K562 (cell line): ENCODE data around the gene MED31. TPM values are rescaled to one million over a fixed set of nuclear protein-coding genes. Genes with fewer than 3 reads are reported as not detected.
A peak's percentile ranks its signal among the peaks of the same experiment; 100 is the strongest.
"Not testable (repeated sequence)": the region's sequence is repeated elsewhere in the genome, so short reads cannot be mapped to it uniquely, and the experiment has no call there.

ENCODE experiments used
- ATAC-seq: fragments of 200-7000 bp; cut with Tn5 transposase; 3 replicates; pipeline ENCODE4 v1.9.1; 2020; ENCODE audit warnings: moderate library complexity
- BruUV-seq: library from RNA; stranded (reverse); fragments of 400-500 nt; replicated peaks from 2 replicates; lab custom pipeline; 2021; lab: Mats Ljungman, UMichigan
- CTCF ChIA-PET: fragments of 300-600 bp; formaldehyde crosslinking; extraction: SDS; loops from one replicate; lab custom pipeline; 2021; ENCODE audit warnings: low intra/inter-chr PET ratio; lab: Yijun Ruan, JAX
- POLR2A ChIA-PET: fragments of 300-600, 350-650 bp; sonication (Branson Sonifier 250); formaldehyde crosslinking; extraction: SDS; loops from one replicate; lab custom pipeline; 2021; ENCODE audit warnings: antibody characterized with exemption, inconsistent platforms; lab: Yijun Ruan, JAX
- DNase-seq, 4 experiments: peaks; one replicate each; pipeline versions ENCODE4 v3.0.0 to v3.0.0-alpha.2; 2011 to 2018; ENCODE audit warnings: low spot score in 3 of 4, mixed read lengths in 3 of 4; ENCODE audit errors: extremely low read depth in 1 of 4
- FAIRE-seq: peaks from 2 replicates; lab custom pipeline; 2011; peaks lifted over from hg19 to GRCh38; lab: Jason Lieb, UNC
- H2AFZ ChIP-seq: 2 replicates; pipeline ENCODE4 v1.6.0; 2011; ENCODE audit warnings: low read depth, low read length, control low read depth, inconsistent platforms
- H3K27ac ChIP-seq: fragments of 200-600 bp; 3 replicates; pipeline ENCODE4 v1.8.0; 2011; ENCODE audit warnings: low read depth, mild to moderate bottlenecking, control low read depth, inconsistent platforms, low read length, moderate library complexity, mixed read lengths; ENCODE audit errors: extremely low read depth
- H3K27me3 ChIP-seq, 2 experiments: fragments of 300-600 bp in 1 of 2; 2 replicates in 1 of 2; 3 replicates in 1 of 2; pipeline versions ENCODE4 v1.6.0 to v1.8.0; 2011; ENCODE audit warnings: inconsistent platforms in 2 of 2, low read length in 2 of 2, mild to moderate bottlenecking in 1 of 2, mixed read lengths in 1 of 2, moderate library complexity in 1 of 2; ENCODE audit not compliant: control insufficient read depth in 2 of 2, insufficient read depth in 2 of 2
- H3K36me3 ChIP-seq: fragments of 300-600 bp; 3 replicates; pipeline ENCODE4 v1.8.0; 2011; ENCODE audit warnings: mild to moderate bottlenecking, low read length, inconsistent platforms; ENCODE audit not compliant: control insufficient read depth, insufficient read depth
- H3K4me1 ChIP-seq, 2 experiments: fragments of 200-600 bp in 1 of 2; replicated peaks in 1 of 2; 2 replicates in 1 of 2; 3 replicates in 1 of 2; pipeline versions ENCODE4 v1.5.1 to v1.8.0; 2011; ENCODE audit warnings: inconsistent platforms in 2 of 2, low read length in 2 of 2, mild to moderate bottlenecking in 1 of 2, mixed read lengths in 1 of 2, moderate library complexity in 1 of 2; ENCODE audit not compliant: control insufficient read depth in 2 of 2, insufficient read depth in 2 of 2
- H3K4me2 ChIP-seq: 2 replicates; pipeline ENCODE4 v1.6.1; 2011; ENCODE audit warnings: low read length, control low read depth, inconsistent platforms, mixed read lengths; ENCODE audit not compliant: insufficient read depth
- H3K4me3 ChIP-seq: fragments of 200-600 bp; sonication (generic), shearing (Covaris generic); 2 replicates; pipeline ENCODE4 v1.5.1; 2016; ENCODE audit warnings: control low read depth, inconsistent platforms
- H3K79me2 ChIP-seq: fragments of 200-600 bp; 3 replicates; pipeline ENCODE4 v1.8.0; 2011; ENCODE audit warnings: low read length, inconsistent platforms; ENCODE audit not compliant: control insufficient read depth, insufficient read depth
- H3K9ac ChIP-seq, 2 experiments: 2 replicates each; pipeline versions ENCODE4 v1.6.0 to v1.6.1; 2011; ENCODE audit warnings: low read depth in 2 of 2, low read length in 2 of 2, control low read depth in 1 of 2, inconsistent platforms in 1 of 2, mild to moderate bottlenecking in 1 of 2, mixed read lengths in 1 of 2; ENCODE audit not compliant: insufficient read depth in 1 of 2
- H3K9me1 ChIP-seq: one replicate; pipeline ENCODE4 v1.6.0; 2011; ENCODE audit warnings: inconsistent platforms, mild to moderate bottlenecking, low read length, moderate library complexity; ENCODE audit not compliant: control insufficient read depth, insufficient read depth
- H3K9me3 ChIP-seq: replicated peaks from 2 replicates; pipeline ENCODE4 v1.5.1; 2011; ENCODE audit warnings: low read depth, low read length, inconsistent platforms; ENCODE audit not compliant: control insufficient read depth, insufficient read depth
- H4K20me1 ChIP-seq: replicated peaks from 2 replicates; pipeline ENCODE4 v1.6.1; 2011; ENCODE audit warnings: low read length, inconsistent platforms, mixed read lengths; ENCODE audit not compliant: control insufficient read depth, insufficient read depth
- CBFA2T3 ChIP-seq: fragments of 450-650 bp; IDR thresholded peaks from 2 replicates; pipeline ENCODE4 v1.6.1; 2017
- CREM ChIP-seq: IDR thresholded peaks from 2 replicates; pipeline ENCODE4 v1.6.1; 2014; ENCODE audit warnings: antibody characterized with exemption, low read depth
- CTCF ChIP-seq, 3 experiments: IDR thresholded peaks in 2 of 3; conservative IDR thresholded peaks in 1 of 3; 2 replicates each; pipeline ENCODE4 v1.5.1; 2011 to 2012; ENCODE audit warnings: low read length in 3 of 3, mild to moderate bottlenecking in 3 of 3, control low read depth in 2 of 3, improper control_type of control experiment in 1 of 3, inconsistent platforms in 1 of 3, low read depth in 1 of 3, mixed read lengths in 1 of 3, moderate library complexity in 1 of 3; ENCODE audit not compliant: insufficient read depth in 2 of 3
- DEAF1 ChIP-seq: fragments of 450-650 bp; formaldehyde crosslinking; IDR thresholded peaks from 2 replicates; pipeline ENCODE4 v1.4.0; 2020; ENCODE audit warnings: mild to moderate bottlenecking, moderate library complexity
- HNRNPK ChIP-seq: fragments of 200-400 bp; formaldehyde crosslinking; IDR thresholded peaks from one replicate; pipeline ENCODE4 v1.6.1; 2018; ENCODE audit warnings: mild to moderate bottlenecking, low read depth, low read length; ENCODE audit not compliant: poor library complexity, severe bottlenecking
- STAG1 ChIP-seq: sonication (generic); formaldehyde crosslinking; IDR thresholded peaks from 2 replicates; pipeline ENCODE4 v1.5.0; 2020; ENCODE audit warnings: missing genetic modification reagents, borderline replicate concordance
- WGBS: fragments of 100-300 bp; shearing (Covaris generic); methylation state at CpG from one replicate; pipeline ENCODE4 v1.1.6; 2016; ENCODE audit warnings: low coverage, mixed read lengths; ENCODE audit not compliant: insufficient coverage; ENCODE audit errors: missing lambda C conversion rate; 5-methylcytosine and 5-hydroxymethylcytosine counted together
- in situ Hi-C: fragments of 300-500 bp; cut with MboI; formaldehyde crosslinking; loops from 4 replicates; pipeline ENCODE4 v1.15.0; 2018; ENCODE audit warnings: inconsistent platforms, mixed read lengths
- intact Hi-C: fragments of 100-400 bp; cut with micrococcal nuclease; formaldehyde crosslinking; loops from 2 replicates; pipeline ENCODE4 v1.14.2; 2022
- polyA plus RNA-seq, 8 experiments: library from polyadenylated mRNA; depleted of rRNA in 4 of 8; stranded (reverse) in 5 of 8; unstranded in 3 of 8; fragments of >200 nt; fragmentation: Nextera tagmentation in 2 of 8; fragmentation: Illumina TruSeq in 1 of 8; extraction: Ambion mirVana in 2 of 8; extraction: Trizol in 1 of 8; gene quantifications; 2 replicates each; pipeline versions ENCODE4 v1.2.1 to v1.2.3, GENCODE V29; 2011 to 2014; ENCODE audit warnings: inconsistent platforms in 1 of 8, missing spikeins in 1 of 8
- total RNA-seq, 7 experiments: library from RNA; depleted of rRNA in 6 of 7; stranded (reverse); fragments of >200 nt in 6 of 7; fragmentation: Illumina TruSeq in 2 of 7; extraction: Trizol in 2 of 7; gene quantifications; 2 replicates each; pipeline versions ENCODE4 v1.2.1 to v1.2.3, GENCODE V29; 2011 to 2021; ENCODE audit warnings: low replicate concordance in 1 of 7
- TF ChIP-seq, protein P1 (sequence below): fragments of 450-650 bp; IDR thresholded peaks from 2 replicates; pipeline ENCODE4 v1.6.1; 2017; ENCODE audit warnings: antibody characterized with exemption, mild to moderate bottlenecking

The MED31 gene
- total and polyA plus RNA-seq, 9 of the 15 experiments (the other 6 are each of a cell fraction or from before 2014, with no cell fraction given), result 6.4 to 39.9 (median 14.6) TPM

DNA sequence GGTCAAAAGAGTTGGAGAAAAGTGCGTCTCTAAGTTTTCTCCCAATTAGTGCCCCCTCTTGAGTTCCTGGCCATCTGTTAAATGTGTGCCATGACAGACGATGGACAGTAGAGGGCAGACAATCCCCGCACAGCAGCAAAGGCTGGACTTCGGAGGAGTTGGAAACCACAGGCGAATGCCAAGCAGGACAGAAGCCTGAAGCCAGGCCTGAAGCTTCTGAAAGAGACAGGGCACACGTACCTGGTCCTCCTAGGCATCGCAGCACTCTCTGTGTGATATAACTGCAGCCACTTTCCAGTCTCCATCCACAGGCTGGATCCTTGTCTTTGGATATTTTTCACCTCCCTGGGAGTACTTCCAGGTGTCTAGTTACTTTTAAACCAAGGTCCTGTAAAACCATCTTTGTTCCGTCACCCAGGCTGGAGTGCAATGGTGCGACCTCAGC lies 14.7 kb upstream of the MED31 start (continued):
- TF ChIP-seq, protein P1, sequence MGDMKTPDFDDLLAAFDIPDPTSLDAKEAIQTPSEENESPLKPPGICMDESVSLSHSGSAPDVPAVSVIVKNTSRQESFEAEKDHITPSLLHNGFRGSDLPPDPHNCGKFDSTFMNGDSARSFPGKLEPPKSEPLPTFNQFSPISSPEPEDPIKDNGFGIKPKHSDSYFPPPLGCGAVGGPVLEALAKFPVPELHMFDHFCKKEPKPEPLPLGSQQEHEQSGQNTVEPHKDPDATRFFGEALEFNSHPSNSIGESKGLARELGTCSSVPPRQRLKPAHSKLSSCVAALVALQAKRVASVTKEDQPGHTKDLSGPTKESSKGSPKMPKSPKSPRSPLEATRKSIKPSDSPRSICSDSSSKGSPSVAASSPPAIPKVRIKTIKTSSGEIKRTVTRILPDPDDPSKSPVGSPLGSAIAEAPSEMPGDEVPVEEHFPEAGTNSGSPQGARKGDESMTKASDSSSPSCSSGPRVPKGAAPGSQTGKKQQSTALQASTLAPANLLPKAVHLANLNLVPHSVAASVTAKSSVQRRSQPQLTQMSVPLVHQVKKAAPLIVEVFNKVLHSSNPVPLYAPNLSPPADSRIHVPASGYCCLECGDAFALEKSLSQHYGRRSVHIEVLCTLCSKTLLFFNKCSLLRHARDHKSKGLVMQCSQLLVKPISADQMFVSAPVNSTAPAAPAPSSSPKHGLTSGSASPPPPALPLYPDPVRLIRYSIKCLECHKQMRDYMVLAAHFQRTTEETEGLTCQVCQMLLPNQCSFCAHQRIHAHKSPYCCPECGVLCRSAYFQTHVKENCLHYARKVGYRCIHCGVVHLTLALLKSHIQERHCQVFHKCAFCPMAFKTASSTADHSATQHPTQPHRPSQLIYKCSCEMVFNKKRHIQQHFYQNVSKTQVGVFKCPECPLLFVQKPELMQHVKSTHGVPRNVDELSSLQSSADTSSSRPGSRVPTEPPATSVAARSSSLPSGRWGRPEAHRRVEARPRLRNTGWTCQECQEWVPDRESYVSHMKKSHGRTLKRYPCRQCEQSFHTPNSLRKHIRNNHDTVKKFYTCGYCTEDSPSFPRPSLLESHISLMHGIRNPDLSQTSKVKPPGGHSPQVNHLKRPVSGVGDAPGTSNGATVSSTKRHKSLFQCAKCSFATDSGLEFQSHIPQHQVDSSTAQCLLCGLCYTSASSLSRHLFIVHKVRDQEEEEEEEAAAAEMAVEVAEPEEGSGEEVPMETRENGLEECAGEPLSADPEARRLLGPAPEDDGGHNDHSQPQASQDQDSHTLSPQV, result no peak
- peak; percentile 46; the same call in 1 of the 2 replicates for TF ChIP-seq DEAF1 (CRISPR knock-in tag)
- TF ChIP-seq CBFA2T3, result no peak
- peak; percentile 54; the same call in 1 of the 2 replicates for TF ChIP-seq STAG1 (CRISPR knock-in tag)
- TF ChIP-seq HNRNPK, result no peak
- peak; percentile 85 to 86 (median 85) for TF ChIP-seq CTCF (IDR thresholded peaks at IDR 0.05 in 2 of 3, conservative IDR thresholded peaks at IDR 0.05 in 1 of 3; ENCODE audit: insufficient read depth in 2 of 3, low read depth in 1 of 3, low read length in 3 of 3)
- TF ChIP-seq CREM, result peak; percentile 23; the same call in 1 of the 2 replicates

- H3K36me3 ChIP-seq, H3K79me2 ChIP-seq, H3K4me3 ChIP-seq, H3K4me1 ChIP-seq, ATAC-seq, POLR2A ChIA-PET, H2AFZ ChIP-seq, H3K4me2 ChIP-seq, H3K9me1 ChIP-seq, intact Hi-C loops, H3K27ac ChIP-seq, H3K9me3 ChIP-seq, CTCF ChIA-PET, H3K9ac ChIP-seq, H4K20me1 ChIP-seq, DNase-seq, BruUV-seq, in situ Hi-C loops, FAIRE-seq: not testable (repeated sequence)
- H3K27me3 ChIP-seq, result peaks cover 0 to 21% of the 10 kb centered on the region in 2 experiments; a peak in 3 of 5 replicates
- 9% methylated on average over 14 of the region's 14 CpGs for WGBS
Measured at GRCh38 chr17:6663200-6663599, 11.8 kb upstream of the MED31 start.
